CD1c-positive myeloid dendritic cell (primary cell): ENCODE data around the gene PIWIL4.
"Not testable (repeated sequence)": the region's sequence is repeated elsewhere in the genome, so short reads cannot be mapped to it uniquely, and the experiment has no call there.

Experiments used
- DNase-seq: peaks from one replicate; pipeline ENCODE4 v3.0.0-alpha.2; 2016; ENCODE audit errors: extremely low spot score

The PIWIL4 gene

DNA sequence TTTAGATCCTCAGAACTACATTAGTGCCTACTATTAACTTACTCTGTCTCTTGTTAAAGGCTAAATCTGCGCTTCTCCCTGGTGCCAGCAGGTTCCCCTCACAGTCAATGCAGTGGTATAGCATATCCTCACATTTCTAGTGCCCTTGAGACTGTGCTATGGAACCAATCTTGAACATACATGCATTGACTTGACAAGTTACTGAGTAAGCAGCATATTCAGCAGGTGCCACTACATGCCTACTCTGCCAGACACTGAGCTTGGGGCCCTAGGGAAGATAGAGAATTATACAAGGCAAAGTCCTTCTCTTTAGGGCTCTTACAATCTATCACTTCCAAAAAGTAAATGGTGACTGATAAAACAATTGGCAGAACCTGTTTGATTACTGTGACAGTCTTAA, 20.3 kb upstream of the PIWIL4 start:
- no peak for DNase-seq

GRCh38 chr11:94549146-94549545, 18.0 kb upstream of the PIWIL4 start:
- peak; percentile 17 for DNase-seq

DNA sequence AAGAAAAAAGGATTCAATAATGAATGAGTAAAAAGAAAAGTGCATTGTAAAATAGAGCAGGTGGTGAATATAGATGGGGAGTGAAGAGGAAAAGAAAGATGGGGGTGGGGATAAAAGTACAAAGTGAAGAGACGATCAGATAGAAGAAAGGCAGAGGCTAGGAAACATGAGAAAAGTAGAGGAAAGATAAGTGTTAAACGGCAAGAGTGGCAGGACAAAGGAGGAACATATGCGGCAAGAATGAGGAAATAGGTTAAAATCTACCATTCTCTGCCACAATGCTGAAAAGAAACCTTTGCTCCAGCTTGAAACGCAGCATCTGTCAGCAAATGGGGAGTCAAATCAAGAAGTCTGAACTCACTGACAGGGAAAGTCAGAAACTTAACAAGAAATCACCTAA, 16.7 kb upstream of the PIWIL4 start:
- DNase-seq: peak; percentile 56

GRCh38 chr11:94553938-94554337, 13.2 kb upstream of the PIWIL4 start:
- no peak for DNase-seq

- DNase-seq: not testable (repeated sequence)
These were observed 11.3 kb upstream of the PIWIL4 start for GRCh38 chr11:94555752-94556329.

DNA sequence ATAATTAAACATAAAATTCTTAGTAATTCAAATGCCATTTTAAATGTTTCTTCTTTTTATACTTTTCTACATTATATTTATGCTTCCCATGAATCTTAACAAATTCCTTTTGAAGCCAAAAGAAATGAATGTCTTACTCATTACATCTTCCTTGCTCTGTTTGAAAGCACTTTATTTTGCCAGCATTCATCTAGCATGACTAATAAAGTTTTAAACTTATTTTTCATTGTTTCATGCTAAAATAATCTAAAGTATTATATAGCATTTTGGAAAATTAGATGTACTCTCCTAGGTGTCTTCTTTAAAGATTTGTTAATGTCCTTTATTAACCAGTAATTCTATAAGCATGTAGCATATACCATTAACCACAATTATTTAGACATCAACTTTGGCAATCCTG, 9.7 kb upstream of the PIWIL4 start:
- DNase-seq: no peak

GRCh38 chr11:94557992-94558391, 9.2 kb upstream of the PIWIL4 start:
- no peak for DNase-seq

GRCh38 chr11:94558468-94558867, 8.7 kb upstream of the PIWIL4 start:
- DNase-seq: peak; percentile 70

DNA sequence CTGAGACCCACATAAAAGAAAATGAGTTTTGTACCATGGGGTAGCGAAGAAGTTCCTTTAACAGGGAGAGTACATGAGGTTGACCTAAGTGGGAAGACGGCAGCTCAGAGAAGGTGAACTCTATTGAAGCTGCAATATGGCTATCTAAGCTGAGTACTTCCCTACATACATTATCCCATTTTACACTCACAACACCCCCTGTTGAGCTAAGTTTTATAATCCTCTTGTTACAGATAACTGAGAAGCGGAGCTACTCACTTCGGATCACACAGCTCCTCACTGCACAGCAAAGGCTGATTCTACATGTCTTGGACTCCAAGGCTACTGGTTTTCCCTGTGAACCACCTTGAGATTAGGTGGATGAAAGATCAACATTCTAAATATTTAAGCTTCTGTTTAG, 8.2 kb upstream of the PIWIL4 start:
- DNase-seq: no peak

DNA sequence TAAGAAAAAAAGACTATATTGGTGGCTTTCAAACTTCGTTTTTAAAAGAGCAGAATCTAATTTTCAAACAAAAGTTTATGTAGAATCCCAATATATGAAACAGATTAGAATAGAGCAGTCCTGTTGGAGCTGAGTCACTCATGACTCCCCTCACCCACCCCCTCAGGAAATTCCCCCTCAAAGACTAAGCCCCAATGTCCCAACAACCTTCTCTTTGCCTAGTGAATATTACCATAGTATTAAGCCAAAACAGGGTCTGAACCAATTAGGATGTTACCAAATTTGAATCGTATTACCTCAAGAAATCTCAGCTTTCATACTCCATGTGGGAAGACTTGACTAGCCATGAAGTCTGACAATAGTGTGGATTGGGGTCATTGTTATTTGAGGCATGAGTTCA, 7.8 kb upstream of the PIWIL4 start:
- DNase-seq: no peak

DNA sequence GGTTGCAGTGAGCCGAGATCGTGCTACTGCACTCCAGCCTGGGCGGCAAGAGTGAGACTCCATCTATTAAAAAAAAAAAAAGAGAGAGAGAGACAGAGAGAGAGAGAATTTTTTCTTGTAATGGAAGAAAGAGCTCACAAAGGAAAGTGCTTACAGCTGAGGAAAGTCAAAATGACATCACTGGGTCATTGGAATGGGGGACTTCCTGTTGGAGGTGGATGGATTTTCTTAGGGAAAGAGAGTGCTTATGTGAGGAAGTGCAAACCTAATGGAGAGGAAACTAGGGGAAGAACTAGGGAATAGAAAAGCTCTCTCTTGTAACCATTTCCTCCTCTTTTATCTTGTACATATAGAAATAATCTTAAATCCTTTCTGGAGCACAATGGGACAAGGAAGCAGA, 6.3 kb upstream of the PIWIL4 start:
- no peak for DNase-seq

- no peak for DNase-seq
These were observed 3.9 kb upstream of the PIWIL4 start for GRCh38 chr11:94563176-94563847.

- DNase-seq: no peak
These were observed 3.2 kb upstream of the PIWIL4 start for GRCh38 chr11:94563848-94564467.

- DNase-seq: no peak
These were observed 1.0 kb downstream of the PIWIL4 start for GRCh38 chr11:94568200-94568599.

GRCh38 chr11:94568717-94569116, 1.5 kb downstream of the PIWIL4 start:
- no peak for DNase-seq

DNA sequence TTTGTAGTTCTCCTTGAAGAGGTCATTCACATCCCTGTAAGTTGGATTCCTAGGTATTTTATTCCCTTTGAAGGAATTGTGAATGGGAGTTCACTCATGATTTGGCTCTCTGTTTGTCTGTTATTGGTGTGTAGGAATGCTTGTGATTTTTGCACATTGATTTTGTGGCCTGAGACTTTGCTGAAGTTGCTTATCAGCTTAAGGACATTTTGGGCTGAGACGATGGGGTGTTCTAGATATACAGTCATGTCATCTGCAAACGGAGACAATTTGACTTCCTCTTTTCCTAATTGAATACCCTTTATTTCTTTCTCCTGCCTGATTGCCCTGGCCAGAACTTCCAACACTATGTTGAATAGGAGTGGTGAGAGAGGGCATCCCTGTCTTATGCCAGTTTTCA, 5.8 kb downstream of the PIWIL4 start:
- DNase-seq: not testable (repeated sequence)

DNA sequence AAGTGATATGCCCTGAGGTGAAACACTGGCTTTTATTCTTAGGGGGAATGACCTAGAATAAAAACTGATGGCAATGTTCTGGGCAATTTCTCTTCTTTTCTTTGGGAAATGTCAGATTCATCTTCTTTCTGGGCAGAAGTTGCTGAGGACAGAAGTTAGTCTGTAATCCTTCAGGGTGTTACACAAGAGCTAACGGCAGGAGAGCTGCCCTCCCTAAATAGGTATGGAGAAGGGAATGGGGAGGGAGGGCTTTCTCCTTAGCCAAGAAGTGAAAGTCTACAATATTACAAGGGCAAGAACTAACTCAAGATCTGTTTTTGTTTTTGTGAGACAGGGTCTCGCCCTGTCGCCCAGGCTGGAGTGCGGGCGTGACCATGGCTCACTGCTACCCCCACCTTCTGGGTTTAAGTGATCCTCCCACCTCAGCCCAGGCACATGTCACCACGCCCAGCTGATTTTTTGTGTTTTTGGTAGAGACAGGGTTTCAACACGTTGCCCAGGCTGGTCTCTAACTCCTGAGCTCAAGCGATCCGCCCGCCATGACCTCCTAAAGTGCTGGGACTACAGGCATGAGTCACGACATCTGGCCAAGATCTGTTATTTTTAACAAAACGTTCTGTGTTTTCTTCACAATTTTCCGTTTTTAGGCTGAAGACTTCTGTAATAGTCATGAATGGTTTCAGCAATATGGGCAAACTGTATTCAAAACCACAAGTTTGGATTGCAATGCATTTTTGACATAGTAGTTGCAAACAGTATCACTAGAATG, 7.2 kb downstream of the PIWIL4 start:
- DNase-seq: peak; percentile 51

DNA sequence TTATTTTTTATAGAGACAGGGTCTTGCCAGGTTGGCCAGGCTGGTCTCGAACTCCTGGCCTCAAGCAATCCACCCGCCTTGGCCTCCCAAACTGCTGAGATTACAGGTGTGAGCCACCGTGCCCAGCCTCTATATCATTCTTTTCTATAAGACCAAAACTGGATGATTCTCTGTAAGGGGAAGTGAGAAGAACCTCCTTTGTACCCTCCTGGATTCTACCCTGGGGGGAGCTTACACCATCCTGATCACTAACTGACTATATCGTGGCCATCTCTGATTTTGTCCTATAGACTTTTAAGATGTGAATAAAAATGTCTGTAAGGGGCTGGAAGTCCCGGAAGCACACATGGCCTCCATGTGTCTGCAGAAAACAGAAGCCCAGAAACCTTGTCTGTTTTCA, 9.1 kb downstream of the PIWIL4 start:
- peak; percentile 26 for DNase-seq

DNA sequence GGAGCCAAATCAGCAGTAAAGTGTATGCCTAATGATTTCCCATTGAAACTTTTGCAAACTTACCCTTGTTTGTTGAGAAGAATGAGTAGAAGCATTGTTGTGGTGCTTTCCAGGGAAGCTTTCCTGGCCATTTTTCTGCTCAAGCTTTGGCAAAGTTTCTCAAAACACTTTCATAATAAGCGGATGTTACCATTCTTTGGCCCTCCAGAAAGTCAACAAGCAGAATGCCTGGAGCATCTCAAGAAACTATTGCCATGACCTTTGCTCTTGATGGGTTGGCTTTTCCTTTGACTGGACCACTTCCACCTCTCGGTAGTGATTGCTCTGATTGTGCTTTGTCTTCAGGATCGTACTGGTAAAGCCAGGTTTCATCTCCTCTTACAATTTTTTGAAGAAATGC, 10.7 kb downstream of the PIWIL4 start:
- DNase-seq: no peak

- peak; percentile 69 for DNase-seq
These were observed 14.8 kb downstream of the PIWIL4 start for GRCh38 chr11:94581926-94582325.

DNA sequence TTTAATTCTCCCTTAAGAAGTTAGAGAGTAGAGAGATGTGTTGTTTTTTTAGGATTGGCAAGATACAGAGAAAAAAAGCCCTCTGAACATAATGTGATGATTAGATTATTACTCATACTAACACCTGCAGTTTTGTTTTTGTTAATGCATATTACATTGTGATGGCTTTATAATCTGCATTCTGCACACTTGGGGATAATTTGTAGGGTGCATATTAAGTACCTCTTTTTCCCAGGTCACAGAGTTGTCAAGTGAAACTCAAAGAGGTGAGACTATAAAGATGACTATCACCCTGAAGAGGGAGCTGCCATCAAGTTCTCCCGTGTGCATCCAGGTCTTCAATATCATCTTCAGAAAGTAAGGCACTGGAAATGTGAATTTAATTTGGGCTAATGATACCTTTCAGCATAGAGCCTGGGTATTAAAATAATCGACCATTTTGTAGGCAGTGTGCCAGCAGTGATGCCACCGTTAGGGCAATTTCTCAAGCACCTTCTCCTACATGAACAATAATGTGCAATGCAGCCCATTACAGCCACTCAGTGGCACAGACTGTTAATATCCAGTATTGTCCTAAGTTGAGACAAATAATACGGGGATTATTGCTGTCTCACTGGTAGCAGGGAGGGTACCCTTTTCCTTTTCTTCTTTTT, 16.2 kb downstream of the PIWIL4 start:
- peak; percentile 15 for DNase-seq

- peak; percentile 86 for DNase-seq
These were observed 16.8 kb downstream of the PIWIL4 start for GRCh38 chr11:94583866-94584500.
